AG10803 (cell line): ENCODE results near the gene TTC32.
"Not testable (repeated sequence)": the region's sequence is repeated elsewhere in the genome, so short reads cannot be mapped to it uniquely, and the experiment has no call there.

Experiments
- DNase-seq: peaks from one replicate; pipeline ENCODE4 v3.0.0; 2010; ENCODE audit warnings: low read depth
- H3K4me3 ChIP-seq: 2 replicates; pipeline ENCODE4 v1.5.1; 2011; ENCODE audit warnings: mild to moderate bottlenecking, low read length, control low read depth
- TF ChIP-seq, protein P1 (sequence below): conservative IDR thresholded peaks from 2 replicates; pipeline ENCODE4 v1.5.1; 2011; ENCODE audit warnings: mild to moderate bottlenecking, low read length, control low read depth, inconsistent platforms

The TTC32 gene

DNA sequence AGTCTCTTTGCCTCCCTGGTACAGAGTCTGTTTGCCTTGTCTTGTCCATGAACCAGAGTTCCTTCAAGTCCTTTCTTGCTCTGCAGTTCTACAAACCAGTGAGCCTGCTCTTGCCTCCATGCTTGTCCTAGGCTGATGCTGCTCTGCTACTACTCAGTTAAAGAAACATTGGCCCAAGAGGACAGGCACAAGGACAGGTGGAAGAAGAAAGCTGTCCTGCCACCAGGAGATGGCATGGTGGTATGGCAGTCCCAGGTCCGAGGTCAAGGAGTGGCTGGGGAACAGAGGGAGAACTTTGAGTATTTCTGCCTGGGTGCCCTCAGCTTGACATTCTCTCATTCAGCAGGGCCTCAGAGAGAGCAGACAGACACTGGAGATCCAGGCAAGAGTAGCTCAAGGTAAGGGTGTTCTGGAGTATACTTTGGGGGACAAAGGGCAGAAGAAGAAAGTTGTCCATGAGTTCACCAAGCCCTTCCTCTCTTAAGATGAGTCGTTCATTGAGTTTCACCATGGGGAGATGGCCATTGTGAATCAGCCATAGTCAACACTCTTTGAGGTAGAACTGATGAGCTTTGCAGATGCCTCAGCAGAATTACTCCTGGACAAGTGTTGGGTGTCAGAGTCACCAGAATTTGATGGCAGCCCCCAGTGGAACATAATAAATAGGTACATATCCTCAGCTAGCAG lies 20.4 kb downstream of the TTC32 start:
- no peak for DNase-seq
- TF ChIP-seq, protein P1, sequence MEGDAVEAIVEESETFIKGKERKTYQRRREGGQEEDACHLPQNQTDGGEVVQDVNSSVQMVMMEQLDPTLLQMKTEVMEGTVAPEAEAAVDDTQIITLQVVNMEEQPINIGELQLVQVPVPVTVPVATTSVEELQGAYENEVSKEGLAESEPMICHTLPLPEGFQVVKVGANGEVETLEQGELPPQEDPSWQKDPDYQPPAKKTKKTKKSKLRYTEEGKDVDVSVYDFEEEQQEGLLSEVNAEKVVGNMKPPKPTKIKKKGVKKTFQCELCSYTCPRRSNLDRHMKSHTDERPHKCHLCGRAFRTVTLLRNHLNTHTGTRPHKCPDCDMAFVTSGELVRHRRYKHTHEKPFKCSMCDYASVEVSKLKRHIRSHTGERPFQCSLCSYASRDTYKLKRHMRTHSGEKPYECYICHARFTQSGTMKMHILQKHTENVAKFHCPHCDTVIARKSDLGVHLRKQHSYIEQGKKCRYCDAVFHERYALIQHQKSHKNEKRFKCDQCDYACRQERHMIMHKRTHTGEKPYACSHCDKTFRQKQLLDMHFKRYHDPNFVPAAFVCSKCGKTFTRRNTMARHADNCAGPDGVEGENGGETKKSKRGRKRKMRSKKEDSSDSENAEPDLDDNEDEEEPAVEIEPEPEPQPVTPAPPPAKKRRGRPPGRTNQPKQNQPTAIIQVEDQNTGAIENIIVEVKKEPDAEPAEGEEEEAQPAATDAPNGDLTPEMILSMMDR, result no peak
- H3K4me3 ChIP-seq, result no peak overlapping the region

DNA sequence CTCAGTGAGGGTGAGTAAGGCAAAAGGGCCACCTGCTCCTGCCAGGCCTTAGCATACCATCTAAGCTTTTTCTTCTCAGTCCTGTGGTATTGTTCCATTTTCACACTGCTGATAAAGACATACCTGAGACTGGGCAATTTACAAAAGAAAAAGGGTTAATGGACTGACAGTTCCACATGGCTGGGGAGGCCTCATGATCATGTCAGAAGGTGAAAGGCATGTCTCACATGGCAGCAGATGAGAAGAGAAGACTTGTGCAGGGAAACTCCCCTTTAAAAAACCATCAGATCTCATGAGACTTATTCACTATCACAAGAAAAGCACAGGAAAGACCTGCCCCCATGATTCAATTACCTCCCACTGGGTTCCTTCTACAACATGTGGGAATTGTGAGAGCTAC lies 21.6 kb downstream of the TTC32 start:
- H3K4me3 ChIP-seq, DNase-seq: not testable (repeated sequence)

DNA sequence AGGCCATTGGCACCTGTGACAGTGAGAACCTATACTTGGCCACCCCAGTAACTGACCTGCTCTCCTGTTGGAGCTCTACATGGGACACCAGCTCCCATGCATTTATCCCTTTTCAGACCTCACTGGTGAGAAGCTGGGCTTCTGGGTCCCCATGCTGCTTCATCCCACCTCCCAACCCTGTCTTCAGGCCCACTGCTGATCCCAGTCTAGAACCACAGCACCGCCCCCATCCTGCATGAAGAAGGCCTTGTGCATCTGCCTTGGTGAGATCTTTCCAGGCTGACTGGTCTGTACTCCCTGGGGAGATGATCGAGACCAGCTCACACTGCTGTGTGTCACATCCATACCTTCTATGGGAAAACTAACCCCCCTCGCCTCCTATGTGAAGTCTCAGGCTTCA lies 22.7 kb downstream of the TTC32 start:
- TF ChIP-seq, protein P1, result no peak
- no peak for DNase-seq
- H3K4me3 ChIP-seq, result no peak overlapping the region

DNA sequence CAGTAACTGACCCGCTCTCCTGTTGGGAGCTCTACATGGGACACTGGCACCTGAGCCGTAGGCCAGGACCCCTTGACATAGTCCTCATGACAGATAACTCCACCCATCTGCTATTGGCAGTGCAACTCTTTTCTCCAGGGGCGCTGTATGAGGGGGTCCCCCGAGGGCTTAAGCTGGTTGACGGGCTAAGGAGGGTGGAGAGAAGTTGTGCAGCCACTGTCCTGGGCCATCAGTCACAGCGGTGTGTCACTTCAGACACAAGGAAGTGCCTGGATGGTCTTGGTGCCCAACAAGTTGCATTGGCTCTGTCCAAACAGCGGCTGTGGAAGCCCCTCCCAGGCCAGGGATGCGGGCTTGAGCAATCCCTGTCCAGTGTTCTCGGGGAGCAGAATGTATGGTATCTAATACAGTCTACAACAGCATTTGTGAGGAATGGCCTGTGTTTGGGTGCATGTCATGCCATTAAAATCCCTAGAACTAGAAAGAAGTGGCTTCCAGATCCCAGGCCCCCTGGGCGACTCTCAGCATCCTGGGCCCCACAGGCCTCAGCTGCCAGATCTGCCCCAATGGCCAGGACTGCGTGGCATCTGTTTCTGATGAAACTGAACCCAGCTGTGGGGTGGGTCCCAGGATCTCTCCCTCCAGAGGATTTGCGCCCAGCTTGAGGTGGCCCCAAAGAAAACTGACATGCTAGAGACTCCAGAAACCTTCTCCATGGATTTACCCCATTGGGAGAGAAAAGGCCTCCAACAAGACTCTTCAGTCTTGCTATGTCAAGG lies 23.3 kb downstream of the TTC32 start:
- TF ChIP-seq, protein P1, result no peak
- DNase-seq, result no peak
- H3K4me3 ChIP-seq, result no peak overlapping the region

DNA sequence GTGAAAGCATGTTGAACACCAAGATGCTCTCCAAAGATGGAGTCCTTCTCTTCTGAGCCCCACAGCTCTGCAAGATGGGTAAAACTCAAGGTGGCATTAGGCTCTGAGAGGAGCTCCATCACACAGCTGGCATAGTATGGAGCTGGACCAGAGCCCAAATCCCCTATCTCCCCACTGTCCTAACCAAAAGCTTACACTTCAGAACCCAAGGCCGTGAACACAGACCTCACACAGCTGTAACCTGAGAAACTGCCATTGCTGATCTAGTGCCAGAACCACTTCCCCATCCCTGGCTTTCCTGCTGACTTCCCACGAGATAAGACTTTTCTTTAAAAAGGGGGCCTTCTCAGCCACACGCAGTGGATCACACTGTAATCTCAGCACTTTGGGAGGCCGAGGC lies 25.0 kb downstream of the TTC32 start:
- DNase-seq, result no peak
- TF ChIP-seq, protein P1, result no peak
- no peak overlapping the region for H3K4me3 ChIP-seq

DNA sequence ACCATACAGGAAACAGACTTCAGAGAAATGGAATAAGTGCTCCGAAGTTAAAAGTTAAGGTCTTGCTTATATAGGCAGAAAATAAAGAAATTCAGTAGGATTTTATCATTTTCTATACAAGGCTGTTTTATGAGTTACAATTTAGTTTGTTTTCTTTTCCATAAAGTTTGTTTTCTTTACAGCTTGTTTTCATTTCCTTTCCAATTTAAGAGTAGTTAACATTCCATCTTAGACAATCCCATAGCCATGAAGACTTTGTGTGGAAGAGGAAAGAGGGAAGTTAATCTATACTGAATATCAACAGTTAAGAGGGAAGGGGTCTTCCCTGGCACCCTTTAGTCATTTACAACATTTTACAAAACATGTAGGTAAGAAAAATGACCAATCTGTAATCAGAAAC lies 26.5 kb downstream of the TTC32 start:
- no peak for DNase-seq
- TF ChIP-seq, protein P1, result no peak
- H3K4me3 ChIP-seq, result no peak overlapping the region

DNA sequence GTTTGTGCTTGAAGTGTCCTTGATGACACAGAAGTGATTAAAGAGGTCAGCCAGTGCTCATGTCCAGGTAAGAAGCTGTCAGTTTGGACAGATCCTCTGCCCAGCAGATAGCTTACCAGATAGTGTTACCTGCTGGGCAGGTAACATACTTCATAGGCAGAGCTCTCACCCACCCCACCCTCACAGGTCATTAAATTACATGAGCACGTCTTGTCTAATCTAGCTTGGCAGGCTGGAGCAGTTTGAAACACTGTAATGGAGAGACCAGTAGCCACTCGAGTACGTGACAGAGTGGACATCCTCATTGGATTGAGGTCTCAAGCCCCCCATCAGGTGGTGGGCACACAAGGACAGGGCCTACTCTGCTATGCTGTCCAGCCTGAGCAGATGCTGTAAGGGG lies 27.1 kb downstream of the TTC32 start:
- H3K4me3 ChIP-seq, result no peak overlapping the region
- DNase-seq, result no peak
- TF ChIP-seq, protein P1, result no peak
